ENCODE measurements around the gene SRC.
"Not testable (repeated sequence)": the region's sequence is repeated elsewhere in the genome, so short reads cannot be mapped to it uniquely, and the experiment has no call there.

The SRC gene

GRCh38 chr20:37337208-37337991, 8.5 kb upstream of the SRC start:
- no peak for TF ChIP-seq CTCF (IDR thresholded peaks at IDR 0.05; ENCODE audit: extremely low read depth, missing control alignments)
- DNase-seq (ENCODE audit: low spot score) = no peak

- DNase-seq (ENCODE audit: low spot score) = not testable (repeated sequence)
Observed at GRCh38 chr20:37338380-37338779, 7.6 kb upstream of the SRC start.

- no peak for TF ChIP-seq CTCF (IDR thresholded peaks at IDR 0.05; ENCODE audit: extremely low read depth, missing control alignments)
- DNase-seq (ENCODE audit: low spot score) = no peak
Observed at GRCh38 chr20:37339208-37339607, 6.7 kb upstream of the SRC start.

GRCh38 chr20:37339764-37340109, 6.2 kb upstream of the SRC start:
- not testable (repeated sequence) for DNase-seq (ENCODE audit: low spot score)

GRCh38 chr20:37340998-37341397, 4.9 kb upstream of the SRC start:
- DNase-seq (ENCODE audit: low spot score) = no peak
- TF ChIP-seq CTCF (IDR thresholded peaks at IDR 0.05; ENCODE audit: extremely low read depth, missing control alignments) = no peak

- DNase-seq (ENCODE audit: low spot score) = no peak
- no peak for TF ChIP-seq CTCF (IDR thresholded peaks at IDR 0.05; ENCODE audit: extremely low read depth, missing control alignments)
Observed at GRCh38 chr20:37341632-37342031, 4.3 kb upstream of the SRC start.

- no peak for TF ChIP-seq CTCF (IDR thresholded peaks at IDR 0.05; ENCODE audit: extremely low read depth, missing control alignments)
- no peak for DNase-seq (ENCODE audit: low spot score)
Observed at GRCh38 chr20:37342231-37343177, 3.4 kb upstream of the SRC start.

- no peak for DNase-seq (ENCODE audit: low spot score)
- TF ChIP-seq CTCF (IDR thresholded peaks at IDR 0.05; ENCODE audit: extremely low read depth, missing control alignments) = no peak
Observed at GRCh38 chr20:37343212-37343993, 2.5 kb upstream of the SRC start.

All from GM20000 (cell line).